ENCODE measurements around the gene GOLGA5. TPM values are rescaled to one million over a fixed set of nuclear protein-coding genes. Genes with fewer than 3 reads are reported as not detected.

Gene GOLGA5
- total RNA-seq, 1 experiment from 2014 or later: 25.4 TPM

GRCh38 chr14:92798811-92799210 lies 4.7 kb downstream of the GOLGA5 start:
- Histone ChIP-seq H3K79me1 (ENCODE audit: insufficient read depth, low read depth, low read length, poor library complexity, severe bottlenecking) (no peaks in the 10 kb centered on the region), H4K5ac (ENCODE audit: insufficient read length, low read depth, low read length) (no peak overlapping the region), H3K4me2 (ENCODE audit: insufficient read depth, insufficient read length, low read length) (no peak overlapping the region), H2AFZ (ENCODE audit: low read length) (no peak overlapping the region), H2BK12ac (ENCODE audit: insufficient read length, low read depth, low read length) (no peak overlapping the region), H3K9ac (ENCODE audit: extremely low read depth, insufficient read length, low read length) (no peak overlapping the region), H3T11ph (ENCODE audit: low read length) (no peak overlapping the region), H3K23me2 (ENCODE audit: insufficient read length, low read depth, low read length, poor library complexity, severe bottlenecking) (no peaks in the 10 kb centered on the region), H3K27ac (ENCODE audit: insufficient read length, low read depth, low read length) (no peak overlapping the region), H3K23ac (ENCODE audit: insufficient read length, low read depth, low read length) (no peak overlapping the region), H3K9me3 (ENCODE audit: control insufficient read depth, low read depth, low read length) (no peaks in the 10 kb centered on the region), H2BK15ac (ENCODE audit: low read depth, low read length) (no peak overlapping the region), H2BK120ac (ENCODE audit: low read depth, low read length, poor library complexity, severe bottlenecking) (no peak overlapping the region), H4K20me1 (ENCODE audit: control insufficient read depth, insufficient read depth, insufficient read length) (no peaks in the 10 kb centered on the region), H4K8ac (replicated peaks; ENCODE audit: insufficient read length, low read depth, low read length) (no peak overlapping the region), H2BK5ac (ENCODE audit: insufficient read length, low read length) (no peak overlapping the region), H3K27me3 (ENCODE audit: insufficient read depth, low read length) (no peaks in the 10 kb centered on the region), H3K79me2 (ENCODE audit: insufficient read depth, low read length) (no peaks in the 10 kb centered on the region; the same call in 1 of the 2 replicates), H4K91ac (ENCODE audit: insufficient read length, low read depth, low read length) (no peak overlapping the region), H3K56ac (ENCODE audit: insufficient read length, low read depth, low read length) (no peak overlapping the region), H2BK20ac (ENCODE audit: low read depth, low read length, poor library complexity, severe bottlenecking) (no peak overlapping the region), H3K18ac (ENCODE audit: insufficient read length, low read depth, low read length) (no peak overlapping the region), H3K4me1 (ENCODE audit: insufficient read depth, low read length) (no peaks in the 10 kb centered on the region), H3K4ac (ENCODE audit: low read depth, low read length) (no peak overlapping the region), H2AK5ac (ENCODE audit: insufficient read length, low read length) (no peak overlapping the region), H3K14ac (ENCODE audit: insufficient read depth, low read length) (no peak overlapping the region)
- peaks cover 10 to 11% of the 10 kb centered on the region in 2 experiments for H3K4me1 Mint-ChIP-seq
- peaks cover under 1% of the 10 kb centered on the region; the same call in 1 of the 2 replicates for H3K27me3 Mint-ChIP-seq (ENCODE audit: low read depth)
- H3K27ac Mint-ChIP-seq: no peak overlapping the region
- H3K4me3 Mint-ChIP-seq: no peak overlapping the region
- H3K9me3 Mint-ChIP-seq: no peaks in the 10 kb centered on the region
- TF ChIP-seq, protein P1, sequence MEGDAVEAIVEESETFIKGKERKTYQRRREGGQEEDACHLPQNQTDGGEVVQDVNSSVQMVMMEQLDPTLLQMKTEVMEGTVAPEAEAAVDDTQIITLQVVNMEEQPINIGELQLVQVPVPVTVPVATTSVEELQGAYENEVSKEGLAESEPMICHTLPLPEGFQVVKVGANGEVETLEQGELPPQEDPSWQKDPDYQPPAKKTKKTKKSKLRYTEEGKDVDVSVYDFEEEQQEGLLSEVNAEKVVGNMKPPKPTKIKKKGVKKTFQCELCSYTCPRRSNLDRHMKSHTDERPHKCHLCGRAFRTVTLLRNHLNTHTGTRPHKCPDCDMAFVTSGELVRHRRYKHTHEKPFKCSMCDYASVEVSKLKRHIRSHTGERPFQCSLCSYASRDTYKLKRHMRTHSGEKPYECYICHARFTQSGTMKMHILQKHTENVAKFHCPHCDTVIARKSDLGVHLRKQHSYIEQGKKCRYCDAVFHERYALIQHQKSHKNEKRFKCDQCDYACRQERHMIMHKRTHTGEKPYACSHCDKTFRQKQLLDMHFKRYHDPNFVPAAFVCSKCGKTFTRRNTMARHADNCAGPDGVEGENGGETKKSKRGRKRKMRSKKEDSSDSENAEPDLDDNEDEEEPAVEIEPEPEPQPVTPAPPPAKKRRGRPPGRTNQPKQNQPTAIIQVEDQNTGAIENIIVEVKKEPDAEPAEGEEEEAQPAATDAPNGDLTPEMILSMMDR (conservative IDR thresholded peaks at IDR 0.05): no peak
- H3K36me3 Mint-ChIP-seq (ENCODE audit: insufficient read depth in 1 of 3, low read depth in 3 of 3): peaks cover 1 to 27% (median 15%) of the 10 kb centered on the region in 3 experiments; a peak in 6 of 7 replicates
- DNase-seq: no peak
- no CpG with 5 or more reads among the region's 10 CpGs for WGBS (ENCODE audit: extremely low coverage, insufficient read length, low lambda C conversion rate)

All from H9 (cell line).